Germinal center (tissue), 1 donor: ENCODE data around the gene CEP57L1.
"Not testable (repeated sequence)": the region's sequence is repeated elsewhere in the genome, so short reads cannot be mapped to it uniquely, and the experiment has no call there.

Experiments
- DNase-seq: peaks from one replicate; pipeline ENCODE4 v3.0.0; 2012; ENCODE audit warnings: mixed read lengths, low spot score

Gene CEP57L1

GRCh38 chr6:109172101-109172746 is 76.9 kb downstream of the CEP57L1 start:
- DNase-seq, result no peak

DNA sequence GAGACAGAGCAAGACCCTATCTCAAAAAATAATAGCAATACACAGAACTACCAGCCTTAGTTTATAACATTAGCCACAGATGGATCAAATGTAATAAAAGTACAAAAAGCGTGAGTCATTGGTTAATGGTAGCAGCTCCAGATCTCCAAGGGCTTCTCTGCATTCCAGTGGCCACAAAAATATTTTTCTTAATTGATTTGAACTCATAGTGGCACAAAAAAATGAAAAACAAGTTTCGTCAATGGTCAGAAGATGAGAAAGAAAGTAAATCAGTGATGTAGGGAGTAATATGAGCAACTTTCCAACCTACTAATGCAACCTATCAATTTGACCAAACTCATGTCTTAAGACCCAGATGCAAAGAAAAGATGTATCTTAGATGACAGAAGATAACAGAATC is 79.6 kb downstream of the CEP57L1 start:
- DNase-seq, result no peak

GRCh38 chr6:109178921-109179320 is 83.6 kb downstream of the CEP57L1 start:
- no peak for DNase-seq

DNA sequence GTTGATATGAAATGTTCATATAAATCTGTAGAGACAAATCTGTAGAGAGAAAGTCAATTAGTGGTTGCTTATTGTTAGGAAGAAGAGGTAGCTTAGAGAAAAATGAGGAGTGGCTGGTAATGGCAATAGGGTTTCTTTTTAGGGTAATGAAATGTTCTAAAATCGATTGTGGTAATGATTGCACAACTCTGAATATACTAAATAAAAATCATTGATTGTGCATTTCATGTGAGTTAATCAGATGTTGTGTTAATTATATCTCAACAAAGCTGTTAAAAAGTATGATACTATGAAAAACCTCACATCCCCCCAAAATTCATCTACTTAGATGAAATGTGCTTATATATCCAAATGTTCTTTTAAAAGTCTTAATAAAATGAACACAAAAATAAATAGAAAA is 84.2 kb downstream of the CEP57L1 start:
- no peak for DNase-seq

DNA sequence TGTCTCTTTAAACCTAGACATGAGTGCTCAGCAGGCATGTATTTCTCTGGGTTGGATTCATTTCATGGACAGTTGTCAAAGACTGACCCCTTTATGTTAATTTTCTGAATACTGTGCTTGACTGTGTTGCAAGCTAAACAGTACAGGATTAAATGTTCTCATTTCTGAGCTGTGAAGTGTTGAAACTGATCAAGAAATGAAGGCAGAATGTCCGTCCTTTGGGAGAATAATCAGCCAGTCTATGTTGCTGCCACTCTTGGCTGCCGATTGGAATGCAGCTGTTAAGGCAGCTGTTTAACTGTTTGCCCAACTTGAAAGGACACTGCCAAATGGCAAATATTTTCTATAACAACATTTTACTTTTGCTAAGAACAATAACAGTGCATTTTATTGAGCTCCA is 87.3 kb downstream of the CEP57L1 start:
- DNase-seq, result no peak

DNA sequence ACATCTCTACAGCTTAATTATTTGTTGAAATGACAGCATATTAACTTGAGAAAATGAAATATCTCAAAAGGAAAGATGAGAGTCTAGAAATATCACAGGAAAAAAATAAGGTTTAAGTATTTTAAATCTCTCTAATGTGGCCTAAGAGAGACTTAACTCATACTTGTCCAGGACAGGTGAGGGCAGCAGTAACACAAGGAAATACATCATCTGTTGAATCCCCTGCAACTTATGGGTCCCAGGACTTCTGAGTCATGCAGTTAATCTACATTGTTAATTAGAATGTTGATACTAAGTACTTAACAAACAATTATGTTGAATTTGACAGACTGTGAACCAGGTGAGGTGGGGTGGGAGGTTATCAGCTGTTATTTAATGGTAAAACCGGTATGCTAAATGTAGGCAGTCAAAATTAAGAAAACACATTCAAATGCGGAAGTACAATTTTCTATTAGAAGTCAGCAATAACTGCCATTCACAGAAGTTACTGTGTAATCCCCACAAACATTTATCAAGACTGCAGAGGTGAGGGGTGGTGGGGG is 87.9 kb downstream of the CEP57L1 start:
- no peak for DNase-seq

- DNase-seq, result no peak
Observed at GRCh38 chr6:109184638-109185037, 89.3 kb downstream of the CEP57L1 start.

- DNase-seq, result no peak
Observed at GRCh38 chr6:109186012-109186411, 90.7 kb downstream of the CEP57L1 start.

DNA sequence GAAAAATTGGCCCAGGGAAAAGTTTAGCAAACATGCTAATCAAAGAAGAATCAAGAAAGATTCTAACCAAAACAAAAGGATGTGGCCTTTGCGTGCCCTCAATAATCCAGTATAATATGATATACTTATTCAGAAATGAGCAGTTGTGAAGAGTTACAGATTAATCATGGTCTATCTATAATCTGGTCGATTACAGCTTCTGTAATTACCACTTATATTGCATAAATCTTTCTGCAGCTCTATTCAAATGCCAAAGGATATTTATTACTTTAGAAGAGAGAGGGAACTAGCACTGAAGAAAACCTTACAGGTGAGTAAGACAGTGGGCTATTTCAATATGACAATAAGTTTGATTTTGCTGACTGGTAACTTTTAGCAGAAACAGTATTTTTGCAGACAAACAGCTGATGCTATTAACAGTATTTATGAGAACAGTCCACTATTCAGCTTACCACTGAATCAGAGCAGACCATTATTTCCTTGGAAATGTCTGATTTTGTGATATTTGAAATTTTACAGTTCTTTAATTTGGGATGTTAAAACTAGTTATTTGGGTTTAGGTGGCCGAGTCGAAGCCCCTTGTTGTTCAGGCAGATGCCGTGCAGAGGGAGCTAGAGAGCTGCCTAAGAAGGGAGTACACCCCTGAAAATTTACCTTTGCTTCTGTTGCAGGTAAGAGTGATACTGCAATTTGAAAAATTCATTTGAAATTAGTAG is 92.2 kb downstream of the CEP57L1 start:
- DNase-seq, result peak; percentile 41

- DNase-seq, result no peak
Observed at GRCh38 chr6:109188115-109188411, 92.8 kb downstream of the CEP57L1 start.

DNA sequence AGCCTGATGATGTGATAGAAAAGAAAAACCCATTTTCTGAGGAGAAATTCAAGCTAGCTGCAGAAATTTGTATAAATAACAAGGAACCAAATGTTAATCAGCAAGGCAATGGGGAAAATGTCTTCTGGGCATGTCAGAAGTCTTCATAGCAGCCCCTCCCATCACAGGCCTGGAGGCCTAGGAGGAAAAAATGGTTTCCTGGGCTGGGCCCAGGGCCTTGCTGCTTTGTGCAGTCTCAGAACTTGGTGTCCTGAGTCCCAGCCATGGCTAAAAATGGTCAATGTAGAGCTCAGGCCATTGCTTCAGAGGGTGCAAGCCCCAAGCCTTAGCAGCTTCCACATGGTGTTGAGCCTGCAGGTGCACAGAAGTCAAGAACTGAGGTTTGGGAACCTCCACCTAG is 96.1 kb downstream of the CEP57L1 start:
- DNase-seq, result not testable (repeated sequence)

- DNase-seq, result no peak
Observed at GRCh38 chr6:109192865-109193264, 97.6 kb downstream of the CEP57L1 start.

GRCh38 chr6:109194880-109195279 is 99.6 kb downstream of the CEP57L1 start:
- DNase-seq, result no peak

GRCh38 chr6:109197061-109197460 is 101.8 kb downstream of the CEP57L1 start:
- DNase-seq, result no peak

- DNase-seq, result no peak
Observed at GRCh38 chr6:109202409-109203264, 107.3 kb downstream of the CEP57L1 start.

GRCh38 chr6:109204511-109204910 is 109.2 kb downstream of the CEP57L1 start:
- no peak for DNase-seq

DNA sequence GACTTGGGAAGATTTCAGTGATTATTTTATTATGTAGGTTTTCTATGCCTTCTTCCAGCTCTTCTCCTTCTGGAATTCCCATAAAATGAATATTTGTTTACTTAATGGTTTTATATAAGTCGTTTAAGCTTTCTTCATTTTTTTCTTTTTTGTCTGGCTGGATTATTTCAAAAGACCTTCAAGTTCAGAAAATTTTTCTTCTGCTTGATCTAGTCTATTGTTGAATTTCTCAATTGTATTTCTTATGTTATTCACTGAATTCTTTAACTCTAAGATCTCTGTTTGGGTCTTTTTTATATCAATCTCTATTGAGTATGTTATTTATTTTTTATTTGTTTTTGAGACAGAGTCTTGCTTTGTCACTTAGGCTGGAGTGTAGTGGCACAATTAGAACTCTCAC is 117.4 kb downstream of the CEP57L1 start:
- no peak for DNase-seq
